HG03558 (cell line): Measurements from ENCODE around the gene RDM1.
"Not testable (repeated sequence)": the region's sequence is repeated elsewhere in the genome, so short reads cannot be mapped to it uniquely, and the experiment has no call there.

ENCODE experiments used
- ATAC-seq: cut with Tn5 transposase; IDR thresholded peaks from one replicate; pipeline ENCODE4 v1.9.1; 2021; ENCODE audit warnings: moderate number of reproducible peaks; ENCODE audit not compliant: unreplicated experiment; ENCODE audit errors: extremely low read depth

RDM1 gene, protein sequence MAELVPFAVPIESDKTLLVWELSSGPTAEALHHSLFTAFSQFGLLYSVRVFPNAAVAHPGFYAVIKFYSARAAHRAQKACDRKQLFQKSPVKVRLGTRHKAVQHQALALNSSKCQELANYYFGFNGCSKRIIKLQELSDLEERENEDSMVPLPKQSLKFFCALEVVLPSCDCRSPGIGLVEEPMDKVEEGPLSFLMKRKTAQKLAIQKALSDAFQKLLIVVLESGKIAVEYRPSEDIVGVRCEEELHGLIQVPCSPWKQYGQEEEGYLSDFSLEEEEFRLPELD

DNA sequence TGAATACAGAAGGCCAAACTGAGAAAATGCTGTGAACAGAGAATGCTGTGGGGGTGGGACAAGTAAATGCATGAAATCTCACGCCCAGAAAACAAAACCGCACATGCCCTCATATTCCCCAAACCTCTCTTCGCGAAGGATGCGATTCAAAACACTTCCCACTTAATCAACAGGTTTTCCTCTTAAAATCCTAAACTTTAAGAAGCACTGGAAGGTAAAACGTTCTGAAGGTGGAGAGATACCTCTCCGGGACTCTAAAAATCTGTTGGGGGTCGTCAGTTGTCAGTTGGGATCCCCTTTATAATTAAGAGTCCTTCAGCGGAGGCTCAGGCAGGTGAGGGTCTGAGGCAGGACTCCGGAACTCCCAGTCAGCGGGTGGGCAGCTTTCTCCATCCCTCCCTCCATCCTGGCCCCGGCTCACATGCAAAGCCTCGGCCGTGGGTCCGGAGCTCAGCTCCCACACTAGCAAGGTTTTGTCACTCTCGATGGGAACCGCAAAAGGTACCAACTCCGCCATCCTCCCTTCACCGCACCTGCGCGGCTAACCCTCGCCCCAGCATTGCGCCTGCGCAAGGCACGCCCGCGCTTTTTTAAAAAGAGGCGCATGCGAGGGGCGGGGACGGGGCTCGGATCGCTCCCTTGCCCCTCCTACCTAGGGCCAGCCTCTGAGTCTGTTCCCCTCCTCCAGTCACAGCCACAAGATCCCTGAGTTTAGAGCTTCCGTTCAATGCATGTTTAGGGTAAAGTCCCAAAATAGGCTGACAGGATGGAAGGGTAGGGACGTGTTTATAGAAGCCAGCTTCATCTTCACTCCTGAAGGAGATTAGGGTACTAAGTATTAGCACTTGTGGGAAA lies at the start of gene RDM1:
Gene RDM1, minus strand, starts transcription at position 563 of the 855 bp plus-strand sequence. Its CDS starts 46 bp downstream, at position 517.
- ATAC-seq: no peak

- no peak for ATAC-seq
Observed at GRCh38 chr17:35978346-35978745, 47.8 kb upstream of the RDM1 start.

DNA sequence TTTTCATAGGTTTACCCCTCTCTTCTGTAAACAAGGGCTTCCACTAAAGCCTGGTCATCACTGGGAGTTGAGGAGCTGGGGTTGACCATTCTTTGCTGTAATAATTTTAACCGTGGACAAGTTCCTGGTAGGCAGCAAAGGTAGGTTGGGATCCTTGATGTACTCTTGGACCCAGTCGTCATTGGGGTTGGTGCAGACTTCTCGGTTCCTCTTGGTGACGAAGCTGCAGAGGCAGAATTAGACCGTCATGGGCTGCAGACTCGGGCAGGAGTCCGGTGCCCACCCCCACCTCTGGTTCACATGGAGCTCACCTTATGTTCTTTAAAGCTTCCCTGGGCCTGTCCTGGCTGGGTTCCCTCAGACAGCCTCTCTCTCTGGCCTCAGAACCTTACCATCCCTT lies 46.9 kb upstream of the RDM1 start:
- ATAC-seq: no peak

GRCh38 chr17:35973333-35974260 lies 43.0 kb upstream of the RDM1 start:
- ATAC-seq: no peak

DNA sequence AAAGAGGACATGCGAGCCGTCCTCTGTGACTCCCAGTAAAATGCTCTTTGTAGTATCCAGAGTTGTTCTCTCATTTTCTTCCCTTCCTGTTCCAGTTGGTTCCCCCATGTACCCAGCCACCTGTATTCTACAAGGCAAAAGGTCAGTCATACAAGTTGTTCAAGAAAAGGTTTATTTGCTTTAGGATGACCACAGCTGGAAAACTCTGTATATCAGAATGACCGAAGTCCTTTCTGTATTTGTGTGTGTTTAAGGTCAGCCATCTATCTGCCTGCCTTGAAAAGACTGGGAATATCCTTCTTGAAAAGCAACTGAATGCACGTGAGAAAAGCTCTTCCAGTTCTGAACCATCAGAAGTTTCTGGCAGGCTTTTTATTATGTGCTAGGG lies 42.4 kb upstream of the RDM1 start:
- no peak for ATAC-seq

DNA sequence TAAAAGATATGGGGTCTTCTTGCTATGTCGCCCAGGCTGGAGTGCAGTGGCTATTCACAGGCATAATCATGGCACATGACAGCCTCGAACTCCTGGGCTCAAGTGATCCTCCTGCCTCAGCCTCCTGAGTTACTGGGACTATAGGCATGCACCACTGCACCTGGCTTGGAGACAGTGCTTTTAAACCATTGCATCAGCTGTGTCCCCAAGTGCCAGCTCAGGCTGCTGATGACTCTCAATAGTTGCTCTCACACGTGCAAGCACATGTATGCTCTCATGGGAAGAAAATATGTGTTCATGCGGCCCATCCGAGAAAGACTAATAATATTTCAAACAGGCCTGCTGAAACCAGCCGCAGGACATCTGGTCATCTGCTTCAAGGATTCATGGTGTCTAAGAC lies 42.0 kb upstream of the RDM1 start:
- no peak for ATAC-seq

- ATAC-seq: no peak
Observed at GRCh38 chr17:35972066-35972465, 41.5 kb upstream of the RDM1 start.

DNA sequence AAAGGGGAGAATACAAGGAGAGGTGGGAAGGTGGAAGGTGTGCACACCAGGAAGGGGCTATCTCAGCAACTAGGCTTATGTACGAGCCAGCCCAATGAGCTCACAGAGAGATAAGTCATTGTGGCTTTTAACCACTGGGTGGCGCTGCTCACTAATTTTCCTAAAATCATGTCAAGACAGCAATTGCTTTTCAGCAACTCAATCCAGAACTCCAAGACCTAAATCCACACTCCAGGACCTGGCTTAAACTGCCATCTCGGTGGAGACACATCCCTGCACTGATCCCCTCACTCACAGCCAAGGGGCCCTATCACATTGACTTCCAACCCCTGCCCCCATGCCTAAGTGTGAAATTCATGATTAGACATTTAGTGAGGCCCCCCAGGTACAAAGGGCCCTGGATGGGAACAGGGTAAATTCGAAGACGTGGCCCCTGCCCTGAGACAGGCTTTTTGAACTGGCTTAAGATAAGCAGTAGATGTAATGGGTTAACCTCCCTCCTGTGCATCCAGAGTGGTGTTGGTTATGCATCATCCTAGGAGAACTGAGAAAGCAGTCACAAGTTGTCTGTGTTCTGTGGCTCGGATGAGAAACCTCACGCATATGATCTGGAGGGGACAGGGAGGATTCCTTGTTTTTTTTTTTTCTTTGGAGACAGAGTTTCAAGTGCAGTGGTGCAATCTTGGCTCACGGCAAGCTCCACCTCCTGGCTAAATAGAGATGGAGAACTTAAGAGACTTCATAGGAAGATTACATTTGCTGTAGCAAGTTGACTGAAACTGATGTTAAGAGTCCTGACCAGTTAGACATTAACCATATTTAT lies 39.2 kb upstream of the RDM1 start:
- ATAC-seq: no peak

GRCh38 chr17:35968520-35969054 lies 38.0 kb upstream of the RDM1 start:
- no peak for ATAC-seq

- ATAC-seq: no peak
Observed at GRCh38 chr17:35965272-35965671, 34.7 kb upstream of the RDM1 start.

DNA sequence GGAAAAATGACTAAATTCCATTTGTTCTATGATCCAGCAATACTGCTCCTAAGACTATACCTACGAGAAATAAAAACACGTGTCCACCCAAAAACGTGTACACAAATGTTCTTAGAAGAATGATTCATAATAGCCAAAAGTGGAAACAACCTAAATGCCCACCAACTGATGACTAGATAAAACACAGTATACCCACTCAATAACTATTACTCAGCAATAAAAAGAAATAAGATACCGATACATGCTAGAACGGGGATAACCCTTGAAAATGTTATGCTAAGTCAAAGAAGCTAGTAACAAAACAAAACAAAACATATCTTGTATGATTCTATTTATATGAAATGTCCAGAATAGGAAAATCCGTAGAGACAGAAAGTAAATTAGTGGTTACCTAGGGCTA lies 33.1 kb upstream of the RDM1 start:
- no peak for ATAC-seq

GRCh38 chr17:35953720-35954119 lies 23.1 kb upstream of the RDM1 start:
- no peak for ATAC-seq

- no peak for ATAC-seq
Observed at GRCh38 chr17:35949401-35949800, 18.8 kb upstream of the RDM1 start.

DNA sequence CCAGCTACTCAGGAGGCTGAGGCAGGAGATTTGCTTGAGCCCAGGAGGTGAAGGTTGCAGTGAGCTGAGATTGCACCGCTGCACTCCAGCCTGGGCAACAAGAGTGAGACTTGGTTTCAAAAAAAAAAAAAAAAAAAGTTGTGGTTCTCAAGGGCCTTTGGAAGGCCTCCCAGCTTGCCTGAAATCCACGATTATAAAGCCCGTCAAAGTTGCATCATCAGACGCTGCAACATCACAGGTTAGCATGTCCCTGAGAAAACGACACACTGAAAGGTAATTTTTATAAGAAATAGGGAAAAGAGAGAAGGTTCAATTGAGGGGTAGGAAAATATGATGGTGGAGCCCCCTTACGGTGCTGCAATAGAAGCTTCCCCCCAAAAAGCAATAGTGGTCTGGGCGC lies 17.5 kb upstream of the RDM1 start:
- no peak for ATAC-seq

- ATAC-seq: no peak
Observed at GRCh38 chr17:35947156-35947585, 16.6 kb upstream of the RDM1 start.

DNA sequence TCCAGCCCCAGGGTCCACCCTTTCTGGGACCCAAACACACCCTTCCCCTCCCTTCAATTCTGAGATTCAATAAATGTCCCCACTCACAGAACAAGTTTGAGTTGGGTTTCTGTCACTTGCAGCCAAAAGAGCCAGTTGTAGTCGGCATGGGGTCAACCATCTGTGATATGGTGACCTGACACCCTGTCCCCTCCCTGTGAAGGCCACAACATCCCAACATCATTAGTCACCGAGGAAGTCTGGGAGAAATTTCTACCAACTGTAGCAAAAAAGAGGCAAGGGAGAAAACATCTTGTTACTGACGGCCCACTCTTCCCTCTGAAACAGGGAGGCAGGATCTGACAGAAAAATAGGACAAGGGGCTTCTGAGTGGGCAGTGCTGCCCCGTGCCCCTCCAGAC lies 13.6 kb upstream of the RDM1 start:
- ATAC-seq: no peak

GRCh38 chr17:35943537-35943936 lies 13.0 kb upstream of the RDM1 start, which contains the start of gene LYZL6:
LYZL6 (minus strand) TSS chr17:35943713; CDS start chr17:35939356, 4,357 bp downstream.
- ATAC-seq: no peak

GRCh38 chr17:35942588-35943186 lies 12.1 kb upstream of the RDM1 start:
- ATAC-seq: no peak

GRCh38 chr17:35938492-35938891 lies 7.9 kb upstream of the RDM1 start:
- not testable (repeated sequence) for ATAC-seq
